ENCODE data around the gene SCN1A.

The SCN1A gene

GRCh38 chr2:165970663-165971062, 157.2 kb downstream of the SCN1A start:
- no peak for DNase-seq (ENCODE audit: low read depth)

- no peak for DNase-seq (ENCODE audit: low read depth)
Observed at GRCh38 chr2:165969227-165969626, 158.6 kb downstream of the SCN1A start.

GRCh38 chr2:165967746-165968145, 160.1 kb downstream of the SCN1A start:
- DNase-seq (ENCODE audit: low read depth), result no peak

- no peak for DNase-seq (ENCODE audit: low read depth)
Observed at GRCh38 chr2:165961818-165962217, 166.0 kb downstream of the SCN1A start.

GRCh38 chr2:165959371-165959770, 168.4 kb downstream of the SCN1A start:
- no peak for DNase-seq (ENCODE audit: low read depth)

- no peak for DNase-seq (ENCODE audit: low read depth)
Observed at GRCh38 chr2:165958313-165958960, 169.4 kb downstream of the SCN1A start.

- no peak for DNase-seq (ENCODE audit: low read depth)
Observed at GRCh38 chr2:165957030-165957675, 170.7 kb downstream of the SCN1A start.

- DNase-seq (ENCODE audit: low read depth), result peak; percentile 85
Observed at GRCh38 chr2:165953655-165954606, 173.9 kb downstream of the SCN1A start, which contains the start of gene TTC21B. Gene TTC21B, minus strand, starts transcription at chr2:165953776. Its CDS starts 71 bp downstream, at chr2:165953705.

- DNase-seq (ENCODE audit: low read depth), result no peak
Observed at GRCh38 chr2:165953306-165953654, 174.5 kb downstream of the SCN1A start.

GRCh38 chr2:165952741-165953211, 175.0 kb downstream of the SCN1A start:
- no peak for DNase-seq (ENCODE audit: low read depth)

GRCh38 chr2:165952085-165952484, 175.7 kb downstream of the SCN1A start:
- DNase-seq (ENCODE audit: low read depth), result no peak

GRCh38 chr2:165950438-165950837, 177.4 kb downstream of the SCN1A start:
- DNase-seq (ENCODE audit: low read depth), result no peak

- no peak for DNase-seq (ENCODE audit: low read depth)
Observed at GRCh38 chr2:165941827-165942226, 186.0 kb downstream of the SCN1A start.

- no peak for DNase-seq (ENCODE audit: low read depth)
Observed at GRCh38 chr2:165938237-165938636, 189.6 kb downstream of the SCN1A start.
